Keratinocyte (primary cell): ENCODE measurements around the gene RSRC2.

ENCODE experiments used
- CTCF ChIP-seq, 3 experiments: IDR thresholded peaks in 1 of 3; conservative IDR thresholded peaks in 1 of 3; optimal IDR thresholded peaks in 1 of 3; 2 replicates in 2 of 3; 3 replicates in 1 of 3; pipeline versions ENCODE3 to v1.5.1; 2011; ENCODE audit warnings: low read length in 3 of 3, mild to moderate bottlenecking in 3 of 3, moderate library complexity in 2 of 3, control low read depth in 1 of 3, inconsistent platforms in 1 of 3; ENCODE audit not compliant: insufficient read depth in 2 of 3; ENCODE audit errors: extremely low read depth in 1 of 3
- EZH2 ChIP-seq: IDR thresholded peaks from one replicate; pipeline ENCODE4 v1.6.1; 2012; ENCODE audit warnings: inconsistent platforms, mild to moderate bottlenecking, low read length, moderate library complexity

- TF ChIP-seq CTCF (optimal IDR thresholded peaks at IDR 0.05 in 1 of 3, IDR thresholded peaks at IDR 0.05 in 1 of 3, conservative IDR thresholded peaks at IDR 0.05 in 1 of 3; ENCODE audit: extremely low read depth in 1 of 3, insufficient read depth in 2 of 3, low read length in 3 of 3) (no peak), EZH2 (no peak)
Measured at GRCh38 chr12:122480753-122481152, 46.0 kb downstream of the RSRC2 start.
